ENCODE results near the gene MAPK13.
"Not testable (repeated sequence)": the region's sequence is repeated elsewhere in the genome, so short reads cannot be mapped to it uniquely, and the experiment has no call there.

MAPK13 gene

DNA sequence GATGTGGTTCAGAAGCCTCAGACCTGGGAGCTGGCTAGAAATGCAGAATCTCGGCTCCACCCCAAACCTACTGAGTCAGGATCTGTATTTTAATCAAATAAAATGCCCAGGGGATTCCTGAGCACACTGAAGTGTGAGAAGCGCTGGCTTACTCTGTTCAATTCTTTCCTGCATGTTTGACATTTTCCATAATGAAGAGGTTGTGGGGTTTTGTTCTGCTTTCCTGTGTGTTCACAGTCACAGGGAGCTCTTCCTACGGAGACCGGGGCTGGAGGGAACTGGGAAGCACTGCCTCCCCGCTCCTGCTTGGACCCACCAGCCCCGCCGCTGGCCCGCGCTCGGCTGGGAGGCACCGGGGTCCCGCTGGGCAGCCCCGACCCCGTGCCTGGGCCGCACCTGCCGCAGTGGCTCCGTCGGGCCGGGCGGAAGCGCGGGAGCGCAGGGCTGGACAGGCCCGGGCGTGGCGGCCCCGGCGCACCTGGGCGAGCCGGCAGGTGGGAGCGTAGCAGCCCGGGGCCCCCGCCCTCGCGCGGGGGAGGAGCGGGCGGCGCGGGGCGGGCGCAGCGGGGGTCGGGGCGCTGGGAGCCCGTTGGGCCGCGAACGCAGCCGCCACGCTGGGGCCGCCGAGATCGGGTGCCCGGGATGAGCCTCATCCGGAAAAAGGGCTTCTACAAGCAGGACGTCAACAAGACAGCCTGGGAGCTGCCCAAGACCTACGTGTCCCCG is at the start of gene MAPK13:
TSS of gene MAPK13 (plus strand) at position 573 of the 726 bp plus-strand sequence. CDS start at position 643, 70 bp downstream.
- peak in 2 of 4 experiments; percentile 18 to 26 for DNase-seq

DNA sequence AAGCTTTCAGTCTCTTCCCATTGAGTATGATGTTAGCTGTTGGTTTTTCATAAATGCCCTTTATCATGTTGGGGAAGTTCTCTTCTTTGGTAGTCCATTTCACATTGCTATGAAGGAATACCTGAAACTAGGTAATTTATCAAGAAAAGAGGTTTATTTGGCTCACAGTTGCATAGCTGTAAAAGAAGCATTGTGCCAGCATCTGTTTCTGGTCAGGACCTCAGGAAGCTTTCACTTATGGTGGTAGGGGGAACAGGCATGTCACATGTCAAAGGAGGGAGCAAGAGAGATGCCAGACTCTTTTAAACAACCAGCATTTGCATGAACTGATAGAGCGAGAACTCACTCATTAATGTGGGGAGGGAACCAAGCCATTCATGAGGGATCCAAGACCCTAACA is 48.0 kb upstream of the MAPK13 start:
- no peak for DNase-seq

DNA sequence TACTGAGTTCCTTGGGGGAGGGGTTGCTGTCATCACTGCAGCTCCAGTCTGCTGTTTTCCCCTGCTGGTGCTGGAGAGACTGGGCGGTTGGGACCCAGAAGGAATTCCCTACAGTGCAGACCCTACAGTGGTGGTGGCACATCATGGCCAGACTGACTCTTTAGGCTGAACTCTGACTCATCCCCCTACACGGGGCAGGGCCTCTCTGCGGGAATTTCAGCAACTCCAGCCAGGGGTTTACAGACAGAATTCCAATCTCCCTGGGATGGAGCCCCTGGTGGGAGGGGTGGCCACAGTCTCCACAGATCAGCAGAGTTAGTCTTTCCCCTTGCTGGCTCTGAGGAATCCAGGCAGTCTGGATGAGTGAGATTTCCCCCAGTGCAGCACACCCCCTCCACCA is 46.9 kb upstream of the MAPK13 start:
- DNase-seq: no peak

DNA sequence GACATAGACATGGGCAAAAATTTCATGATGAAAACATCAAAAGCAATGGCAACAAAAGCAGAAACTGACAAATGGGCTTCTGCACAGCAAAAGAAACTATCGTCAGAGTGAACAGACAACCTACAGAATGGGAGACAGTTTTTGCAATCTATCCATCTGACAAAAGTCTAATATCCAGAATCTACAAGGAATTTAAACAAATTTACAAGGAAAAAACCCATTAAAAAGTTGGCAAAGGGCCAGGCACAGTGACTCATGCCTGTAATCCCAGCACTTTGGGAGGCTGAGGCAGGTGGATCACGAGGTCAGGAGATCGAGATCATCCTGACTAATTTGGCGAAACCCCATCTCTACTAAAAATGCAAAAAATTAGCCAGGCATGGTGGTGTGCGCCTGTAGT is 42.1 kb upstream of the MAPK13 start:
- DNase-seq: not testable (repeated sequence)

DNA sequence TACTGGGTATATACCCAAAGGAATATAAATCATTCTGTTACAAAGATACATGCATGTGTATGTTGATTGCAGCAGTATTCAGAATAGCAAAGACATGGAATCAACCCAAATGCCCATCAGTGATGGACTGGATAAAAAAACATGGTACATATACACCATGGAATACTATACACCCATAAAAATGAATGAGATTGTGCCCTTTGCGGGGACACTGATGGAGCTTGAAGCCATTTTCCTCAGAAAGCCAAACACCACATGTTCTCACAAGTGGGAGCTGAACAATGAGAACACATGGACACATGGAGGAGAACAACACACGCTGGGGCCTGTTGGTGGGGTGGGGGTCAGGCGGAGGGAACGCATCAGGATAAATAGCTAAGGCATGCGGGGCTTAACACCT is 41.3 kb upstream of the MAPK13 start:
- DNase-seq: no peak

DNA sequence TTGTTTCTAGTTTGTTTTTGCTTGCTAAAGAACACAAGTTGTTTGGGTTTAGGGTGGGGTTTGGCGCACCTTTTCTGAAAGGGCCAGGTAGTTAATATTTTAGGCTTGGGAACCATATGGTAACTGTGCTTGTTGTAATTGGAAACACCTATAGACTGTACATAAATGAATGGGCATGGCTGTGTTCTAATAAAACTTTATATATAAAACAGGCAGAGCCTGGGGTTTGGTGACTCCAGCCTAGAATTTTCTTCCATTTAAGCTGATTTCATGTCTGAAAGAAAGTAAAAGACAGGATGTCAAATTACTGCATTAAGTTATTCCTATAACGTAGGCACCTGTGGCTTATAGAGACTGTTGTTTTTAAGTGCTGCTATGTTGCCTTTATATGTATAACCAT is 36.1 kb upstream of the MAPK13 start:
- no peak for DNase-seq

DNA sequence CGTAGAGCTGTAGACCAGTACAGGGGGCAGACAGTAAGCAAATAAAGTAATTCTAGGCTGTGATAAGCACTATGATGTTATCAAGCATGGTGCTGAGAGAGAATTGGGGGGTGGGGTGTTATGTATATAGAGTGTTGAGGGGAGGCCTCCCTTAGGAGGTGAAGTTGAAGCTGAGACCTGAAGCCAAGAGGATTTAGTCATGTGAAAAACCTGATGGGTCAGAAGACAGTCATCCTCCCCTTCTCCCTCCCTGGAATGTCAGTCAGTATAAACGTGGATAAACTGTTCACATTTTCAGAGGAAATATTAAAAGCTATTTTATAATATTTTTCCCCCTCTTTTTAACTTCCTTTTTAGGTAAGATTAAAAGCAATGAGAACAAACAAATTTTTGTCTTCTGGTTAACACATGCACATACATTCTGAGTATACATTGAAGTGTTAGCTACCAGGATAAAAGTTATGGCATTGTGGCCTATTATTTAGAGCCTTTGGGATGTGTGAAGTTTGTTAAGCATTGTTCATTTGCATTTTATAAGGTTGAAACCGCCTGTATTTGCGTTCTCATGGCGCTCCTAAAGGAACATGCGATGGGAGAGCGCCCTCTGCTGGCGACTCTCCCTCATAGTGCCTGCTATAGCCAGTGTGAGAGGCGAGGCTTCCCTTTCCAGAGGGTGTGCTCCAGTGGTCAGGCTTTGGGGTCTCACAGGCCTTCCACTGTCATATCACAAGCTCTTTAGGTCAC is 35.4 kb upstream of the MAPK13 start:
- DNase-seq: peak; percentile 49 to 71 (median 62)

DNA sequence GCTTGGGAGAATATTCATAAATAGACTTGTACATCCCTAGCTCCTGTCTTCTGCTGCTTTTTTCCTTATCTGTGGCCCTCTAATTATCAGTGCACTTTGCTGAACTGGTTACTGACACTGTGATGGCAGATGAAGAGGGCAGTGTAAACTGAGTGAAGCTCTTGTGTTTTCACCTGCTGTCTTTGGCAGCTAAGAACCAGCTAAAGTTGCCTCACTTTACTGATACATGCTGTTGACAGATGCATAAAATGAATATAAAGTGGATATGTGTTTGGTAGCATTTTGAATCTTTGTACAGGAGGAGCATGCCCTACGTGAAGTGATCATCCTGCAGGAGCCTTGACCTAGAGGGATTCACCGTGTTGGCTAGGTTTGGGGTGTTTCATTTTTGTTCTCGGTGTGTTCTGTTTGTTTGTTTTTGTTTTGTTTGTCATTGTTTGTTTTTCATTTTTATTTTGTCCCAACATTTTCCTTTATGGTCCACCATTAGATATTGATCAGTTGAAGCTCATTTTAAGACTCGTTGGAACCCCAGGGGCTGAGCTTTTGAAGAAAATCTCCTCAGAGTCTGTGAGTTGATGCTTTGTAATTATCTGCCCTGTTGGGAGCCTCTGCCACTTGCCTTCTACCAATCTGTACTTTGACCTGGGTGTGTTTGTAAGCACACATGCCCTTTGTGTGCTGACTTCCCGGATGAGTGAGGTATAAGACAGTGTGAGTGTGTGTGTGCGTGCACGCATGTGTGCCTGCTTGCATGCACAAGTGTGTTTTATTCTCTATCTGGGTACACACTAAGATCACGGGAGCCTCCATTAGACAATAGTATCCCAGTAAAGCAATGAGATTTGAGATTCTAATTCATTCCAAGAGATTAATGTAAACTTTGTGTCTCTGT is 34.6 kb upstream of the MAPK13 start:
- no peak for DNase-seq

DNA sequence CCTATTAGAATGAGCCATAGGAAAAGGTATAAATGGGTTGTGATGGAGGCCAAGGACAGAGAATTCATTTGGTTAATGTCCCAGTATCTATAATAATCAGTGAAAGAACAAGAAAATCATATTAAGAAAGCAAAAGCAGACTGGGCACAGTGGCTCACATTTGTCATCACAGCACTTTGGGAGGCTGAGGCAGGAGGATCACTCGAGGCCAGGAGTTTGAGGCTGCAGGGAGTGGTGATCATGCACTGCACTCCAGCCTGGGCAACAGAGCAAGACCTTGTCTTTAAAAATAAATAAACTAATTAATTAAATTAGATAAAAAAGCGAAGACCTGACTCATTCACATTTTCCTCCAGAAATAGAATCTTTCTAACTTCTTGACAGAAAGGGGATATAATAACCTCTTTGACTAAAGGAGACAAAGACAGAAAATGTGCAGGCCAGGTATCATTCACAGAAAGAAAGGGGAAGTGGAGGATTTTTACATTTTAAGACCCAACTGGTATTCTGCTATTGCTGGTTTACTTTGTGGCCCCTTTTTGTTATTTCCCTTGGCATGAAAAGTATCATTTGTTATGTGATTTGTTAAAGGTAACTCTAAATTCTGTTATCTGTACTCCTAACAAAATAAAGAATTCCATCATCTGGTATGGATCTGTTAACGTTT is 31.9 kb upstream of the MAPK13 start:
- DNase-seq: no peak

DNA sequence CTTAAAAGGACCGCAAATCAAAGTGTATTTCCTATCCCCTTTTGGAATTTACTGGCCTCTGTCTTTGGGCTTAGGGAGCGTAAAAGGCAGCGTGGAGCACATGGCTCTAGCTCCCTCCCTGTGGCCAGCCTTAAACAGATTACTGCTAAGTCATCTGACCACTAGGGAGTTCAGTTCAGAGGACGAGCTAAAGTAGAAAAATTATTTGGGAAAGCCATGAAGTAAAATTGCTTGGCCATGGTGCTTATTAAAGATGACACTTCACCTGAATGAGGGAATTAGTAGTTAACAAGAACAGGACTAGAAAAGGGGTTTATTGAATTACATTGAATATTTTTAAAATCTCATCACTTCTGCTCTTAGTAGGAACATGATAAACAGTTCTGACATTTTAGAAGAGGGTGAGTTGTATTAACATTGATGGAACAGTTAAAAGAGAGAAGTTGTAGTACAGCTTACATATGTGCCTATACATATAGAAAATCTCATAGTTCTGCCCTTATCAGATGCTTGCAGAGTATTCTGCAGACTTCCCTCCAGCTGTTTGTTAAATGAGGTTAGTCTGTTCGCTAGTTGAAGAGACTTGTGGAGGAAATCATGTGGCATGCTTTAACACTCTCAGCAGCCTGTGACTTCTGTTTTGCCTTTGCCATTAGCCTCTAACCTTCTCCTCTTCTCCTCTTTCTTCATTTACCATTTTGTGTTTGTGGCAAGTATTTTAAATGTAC is 31.2 kb upstream of the MAPK13 start:
- DNase-seq: no peak

DNA sequence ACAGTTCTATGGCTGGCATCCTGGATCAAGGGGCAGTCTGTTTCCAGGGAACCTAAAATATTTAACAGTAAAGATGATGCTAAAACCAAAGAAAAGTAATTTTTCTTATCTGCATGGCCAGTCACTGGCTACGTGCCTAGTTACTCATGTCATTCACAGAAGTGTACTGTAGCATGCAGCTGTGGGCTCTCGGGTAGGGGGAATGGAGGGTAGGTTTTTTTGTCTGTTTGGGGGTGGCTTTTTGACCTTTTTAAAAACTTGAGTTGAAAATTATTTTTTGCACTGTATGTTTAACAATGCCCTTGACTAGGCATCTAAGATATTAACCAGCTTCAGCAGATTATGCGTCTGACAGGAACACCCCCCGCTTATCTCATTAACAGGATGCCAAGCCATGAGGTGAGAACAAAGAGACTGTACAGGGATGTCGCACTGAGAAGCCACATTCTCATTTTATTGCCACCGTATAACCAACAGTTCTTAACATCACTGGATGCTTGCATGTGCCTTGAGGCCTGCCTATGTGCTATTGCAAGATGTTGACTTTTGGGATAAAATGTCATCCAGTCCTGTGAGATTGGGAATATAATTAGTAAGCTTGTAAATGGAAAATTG is 30.3 kb upstream of the MAPK13 start:
- DNase-seq: peak in 1 of 4 experiments; percentile 18

DNA sequence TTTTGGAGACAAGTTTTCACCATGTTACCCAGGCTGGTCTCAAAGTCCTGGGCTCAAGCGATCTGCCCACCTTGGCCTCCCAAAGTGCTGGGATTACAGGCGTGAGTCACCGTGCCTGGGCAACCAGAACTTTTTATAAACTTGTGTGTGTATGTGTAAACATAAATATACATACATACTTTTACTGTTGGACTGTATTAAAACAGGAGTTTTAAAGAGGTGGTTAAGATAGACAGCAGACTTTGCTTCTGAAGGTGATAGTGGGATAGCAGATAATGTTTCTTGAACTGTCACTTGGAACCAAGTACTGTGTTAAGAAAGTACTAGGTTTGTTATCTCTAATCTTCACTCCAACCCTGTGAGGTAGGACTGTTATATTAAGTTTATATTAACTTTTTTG is 28.6 kb upstream of the MAPK13 start:
- DNase-seq: no peak

DNA sequence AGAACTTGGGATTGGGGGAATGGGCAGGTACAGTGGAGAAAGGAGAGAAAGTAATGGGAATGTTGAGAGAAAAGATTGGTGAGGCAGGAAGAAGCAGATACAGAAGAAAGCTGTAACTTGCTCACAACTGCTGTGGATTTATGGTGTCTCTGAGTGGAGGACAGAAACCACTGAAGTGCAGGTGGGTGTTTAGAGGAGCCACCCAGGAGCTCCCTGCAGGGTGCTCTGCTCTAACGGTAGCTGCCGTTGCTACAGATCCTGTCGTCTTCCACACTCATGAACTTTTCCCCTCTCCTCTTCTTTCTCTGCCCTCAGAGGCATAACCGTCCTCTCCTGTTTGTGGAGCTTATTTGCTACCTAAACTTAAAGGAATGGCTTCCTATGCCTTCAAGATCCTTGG is 27.5 kb upstream of the MAPK13 start:
- no peak for DNase-seq

DNA sequence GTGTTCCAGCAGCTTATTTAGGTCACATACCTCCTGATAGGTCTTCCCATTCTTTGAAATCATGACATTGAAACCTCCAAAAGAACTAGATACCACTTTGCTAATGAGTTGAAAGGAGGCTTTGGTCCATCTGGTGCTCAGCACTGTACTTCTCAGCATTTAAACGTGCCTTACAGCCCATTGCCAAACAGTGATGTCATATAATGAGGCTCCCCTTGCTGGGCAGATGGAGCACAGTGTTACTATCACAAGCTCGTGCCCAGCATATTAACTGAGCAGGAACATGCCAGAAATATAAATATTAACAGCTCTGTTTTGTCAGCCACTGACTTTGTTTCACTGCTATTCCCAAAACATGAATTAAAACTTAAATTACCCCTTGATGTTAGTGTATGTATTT is 25.5 kb upstream of the MAPK13 start:
- no peak for DNase-seq

DNA sequence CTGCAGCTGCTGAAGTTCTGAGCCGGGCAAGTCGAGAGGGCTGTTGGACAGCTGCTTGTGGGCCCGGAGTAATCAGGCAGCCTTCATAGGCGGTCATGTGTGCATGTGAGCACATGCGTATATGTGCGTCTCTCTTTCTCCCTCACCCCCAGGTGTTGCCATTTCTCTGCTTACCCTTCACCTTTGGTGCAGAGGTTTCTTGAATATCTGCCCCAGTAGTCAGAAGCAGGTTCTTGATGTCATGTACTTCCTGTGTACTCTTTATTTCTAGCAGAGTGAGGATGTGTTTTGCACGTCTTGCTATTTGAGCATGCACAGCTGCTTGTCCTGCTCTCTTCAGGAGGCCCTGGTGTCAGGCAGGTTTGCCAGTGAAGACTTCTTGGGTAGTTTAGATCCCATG is 21.2 kb upstream of the MAPK13 start:
- peak in 2 of 4 experiments; percentile 27 for DNase-seq

DNA sequence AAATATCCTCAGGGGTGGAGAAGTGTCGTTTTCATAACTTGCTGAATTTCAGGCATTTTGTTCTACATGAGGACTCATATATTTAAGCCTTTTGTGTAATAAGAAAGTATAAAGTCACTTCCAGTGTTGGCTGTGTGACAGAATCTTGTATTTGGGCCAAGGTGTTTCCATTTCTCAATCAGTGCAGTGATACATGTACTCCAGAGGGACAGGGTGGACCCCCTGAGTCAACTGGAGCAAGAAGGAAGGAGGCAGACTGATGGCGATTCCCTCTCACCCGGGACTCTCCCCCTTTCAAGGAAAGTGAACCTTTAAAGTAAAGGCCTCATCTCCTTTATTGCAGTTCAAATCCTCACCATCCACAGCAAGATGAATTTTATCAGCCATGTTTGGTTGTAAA is 20.3 kb upstream of the MAPK13 start:
- no peak for DNase-seq

DNA sequence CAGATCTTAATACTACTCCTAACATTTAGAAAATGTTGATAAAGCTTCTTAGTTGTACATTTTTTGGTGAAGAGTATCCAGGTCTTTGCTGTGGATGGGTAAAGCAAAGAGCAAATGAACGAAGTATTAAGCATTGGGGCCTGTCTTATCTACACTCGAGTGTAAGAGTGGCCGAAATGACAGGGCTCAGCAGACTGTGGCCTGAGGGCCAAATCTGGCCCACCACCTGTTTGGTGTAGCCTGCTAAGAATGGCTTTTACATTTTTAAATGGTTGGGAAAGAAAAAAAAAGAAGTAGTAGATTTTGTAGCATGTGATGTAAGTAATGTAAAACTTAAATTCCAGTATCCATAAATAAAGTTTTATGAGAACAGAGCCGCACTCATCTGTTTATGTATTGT is 19.4 kb upstream of the MAPK13 start:
- no peak for DNase-seq

DNA sequence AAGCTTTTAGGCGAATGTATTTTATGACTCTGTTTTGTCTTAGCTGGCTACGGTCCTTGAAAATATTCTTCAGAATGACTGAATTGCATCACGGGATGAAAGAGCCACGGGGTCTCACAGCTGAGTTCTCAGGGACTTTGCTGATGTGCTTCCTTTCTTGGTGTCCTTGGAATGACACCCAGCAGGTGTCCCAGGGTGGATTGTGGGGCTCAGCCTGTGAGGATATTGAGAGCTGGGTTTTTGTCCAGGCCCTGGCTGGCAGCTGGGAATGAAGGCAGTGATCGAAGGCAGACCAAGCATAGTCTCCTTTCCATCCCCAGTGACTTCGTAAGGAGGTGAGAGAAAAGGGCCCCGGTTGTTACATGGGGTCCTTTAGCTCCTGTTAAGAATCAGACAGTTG is 18.8 kb upstream of the MAPK13 start:
- DNase-seq: no peak

DNA sequence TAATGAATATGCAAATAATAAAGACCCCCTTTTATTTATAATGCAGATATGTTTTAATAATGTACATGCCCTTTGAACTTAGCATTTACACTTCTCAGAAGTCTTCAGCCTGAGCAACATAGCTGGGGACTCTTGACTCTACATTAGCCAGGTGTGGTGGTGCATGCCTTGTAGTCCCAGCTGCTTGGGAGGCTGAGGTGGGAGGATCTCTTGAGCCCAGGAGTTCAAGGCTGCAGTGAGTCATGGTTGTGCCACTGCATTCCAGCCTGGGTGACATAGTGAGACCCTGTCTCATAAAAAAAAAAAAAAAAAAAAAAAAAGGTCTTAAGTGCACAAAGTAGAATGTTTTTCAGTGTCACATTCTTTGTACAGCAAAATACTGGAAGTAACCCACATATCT is 17.3 kb upstream of the MAPK13 start:
- no peak for DNase-seq

DNA sequence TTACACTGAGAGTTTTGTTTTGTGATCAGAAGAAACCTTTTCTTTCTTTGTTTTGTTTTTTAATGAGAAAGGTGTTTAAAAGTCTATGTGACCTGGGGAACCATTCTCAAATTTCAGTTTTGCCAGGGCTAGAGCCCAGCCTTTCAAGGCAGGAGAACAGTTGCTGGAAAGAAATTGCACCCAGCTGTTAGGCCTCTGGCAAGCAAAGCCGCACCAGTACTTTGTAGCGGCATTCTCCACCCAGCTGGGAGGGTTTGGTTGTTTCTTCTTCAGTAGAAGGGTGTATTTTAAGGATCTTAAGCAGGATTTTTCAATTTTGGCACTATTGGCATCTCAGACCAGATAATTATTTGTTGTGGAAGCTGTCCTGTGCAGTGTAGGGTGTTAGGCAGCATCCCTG is 16.6 kb upstream of the MAPK13 start:
- no peak for DNase-seq

DNA sequence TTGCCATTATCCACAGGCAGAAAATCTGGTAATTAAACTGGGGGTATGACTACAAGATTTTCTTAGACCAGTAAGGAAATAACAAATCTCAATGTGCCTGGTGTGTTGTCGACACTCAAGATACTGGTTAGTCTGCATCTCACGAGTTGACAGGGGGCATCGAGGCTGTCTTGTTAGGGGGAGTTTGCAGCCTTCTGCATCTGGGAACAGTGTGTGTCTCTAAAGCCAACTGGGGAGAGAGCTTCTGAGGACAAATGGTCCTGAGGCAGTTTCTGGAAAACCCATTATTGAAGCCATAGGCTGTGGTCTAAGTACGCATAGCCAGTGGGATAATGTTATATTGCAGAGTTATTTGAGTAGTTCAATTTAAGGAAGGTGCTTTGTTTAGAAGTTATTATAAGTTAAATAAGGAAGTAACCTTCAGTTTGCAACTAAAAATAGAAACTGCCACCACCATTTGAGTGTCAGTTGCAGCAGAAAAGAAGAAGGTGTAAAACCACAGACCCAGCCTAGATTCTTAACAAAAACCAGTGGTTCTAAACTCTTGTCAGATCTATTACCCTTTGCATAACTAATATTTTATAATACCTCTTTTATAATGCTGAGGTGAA is 15.4 kb upstream of the MAPK13 start:
- no peak for DNase-seq
